BLaER1 (cell line): ENCODE measurements around the gene DDIT3.

Source experiments
- H3K27ac ChIP-seq: shearing (Covaris generic); formaldehyde crosslinking; 2 replicates; pipeline ENCODE4 v1.8.1; 2022
- H3K27me3 ChIP-seq: shearing (Covaris generic); formaldehyde crosslinking; 2 replicates; pipeline ENCODE4 v1.8.1; 2022
- H3K36me3 ChIP-seq: shearing (Covaris generic); formaldehyde crosslinking; 2 replicates; pipeline ENCODE4 v1.8.1; 2022
- H3K4me1 ChIP-seq: shearing (Covaris generic); formaldehyde crosslinking; 2 replicates; pipeline ENCODE4 v1.8.1; 2022
- H3K4me2 ChIP-seq: shearing (Covaris generic); formaldehyde crosslinking; 2 replicates; pipeline ENCODE4 v1.8.1; 2022
- H3K4me3 ChIP-seq: shearing (Covaris generic); formaldehyde crosslinking; 2 replicates; pipeline ENCODE4 v1.8.1; 2022
- H3K9ac ChIP-seq: shearing (Covaris generic); formaldehyde crosslinking; 2 replicates; pipeline ENCODE4 v1.8.1; 2022
- H3K9me3 ChIP-seq: shearing (Covaris generic); formaldehyde crosslinking; 2 replicates; pipeline ENCODE4 v1.8.1; 2022
- H4K20me1 ChIP-seq: shearing (Covaris generic); formaldehyde crosslinking; 2 replicates; pipeline ENCODE4 v1.8.1; 2022
- Cebpa-rat ChIP-seq: shearing (Covaris generic); IDR thresholded peaks from 2 replicates; pipeline ENCODE4 v1.8.1; 2022

Gene DDIT3

GRCh38 chr12:57548013-57548315 is 27.6 kb upstream of the DDIT3 start:
- TF ChIP-seq Cebpa-rat: no peak
- H4K20me1 ChIP-seq: peaks cover 9% of the 10 kb centered on the region
- no peaks in the 10 kb centered on the region for H3K9me3 ChIP-seq
- no peak overlapping the region for H3K27ac ChIP-seq
- H3K4me1 ChIP-seq: peaks cover 42% of the 10 kb centered on the region
- no peak overlapping the region for H3K4me2 ChIP-seq
- H3K27me3 ChIP-seq: peaks cover 54% of the 10 kb centered on the region
- no peak overlapping the region for H3K4me3 ChIP-seq
- H3K36me3 ChIP-seq: no peaks in the 10 kb centered on the region
- no peak overlapping the region for H3K9ac ChIP-seq

DNA sequence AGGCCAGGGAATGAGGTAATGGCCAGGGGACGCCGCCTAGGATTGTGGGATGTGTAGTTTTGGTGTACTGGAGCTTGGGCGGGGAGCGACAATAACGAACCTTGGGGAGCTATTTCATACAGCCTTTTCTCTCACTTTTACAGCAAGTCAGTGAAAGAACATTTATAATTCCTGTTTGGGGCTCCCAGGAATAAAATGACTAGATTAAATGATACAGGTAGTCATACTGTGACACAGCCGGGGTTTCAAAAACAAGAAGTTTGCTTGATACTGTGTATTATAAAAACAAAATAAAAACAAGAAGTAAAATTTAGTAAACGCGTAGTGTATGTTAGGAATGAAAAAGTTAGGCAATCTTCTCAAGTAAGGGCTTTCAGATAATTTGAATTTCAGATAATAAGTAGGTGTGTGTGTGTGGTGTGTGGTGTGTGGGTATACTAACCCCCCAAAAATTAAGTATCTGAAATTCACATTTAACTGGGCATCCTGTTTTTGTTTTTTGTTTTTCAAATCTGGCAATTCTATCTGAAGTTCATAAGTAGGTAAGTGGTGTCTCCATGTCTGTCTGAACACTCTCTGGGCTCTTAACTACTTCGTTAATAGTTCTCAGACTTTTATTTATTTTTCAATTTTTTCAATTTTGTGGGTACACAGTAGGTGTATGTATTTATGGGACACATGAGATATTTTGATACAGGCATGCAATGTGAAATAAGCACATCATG is 27.1 kb upstream of the DDIT3 start:
- H3K4me1 ChIP-seq: peaks cover 37% of the 10 kb centered on the region
- H3K36me3 ChIP-seq: peaks cover 3% of the 10 kb centered on the region; the same call in 1 of the 2 replicates
- H3K27ac ChIP-seq: no peak overlapping the region
- peaks cover 9% of the 10 kb centered on the region for H4K20me1 ChIP-seq
- peak overlapping the region; percentile 88 for H3K4me3 ChIP-seq
- no peaks in the 10 kb centered on the region for H3K9me3 ChIP-seq
- H3K9ac ChIP-seq: peak overlapping the region; percentile 93; the same call in 1 of the 2 replicates
- no peak for TF ChIP-seq Cebpa-rat
- peaks cover 52% of the 10 kb centered on the region for H3K27me3 ChIP-seq
- H3K4me2 ChIP-seq: peak overlapping the region; percentile 69

GRCh38 chr12:57546438-57547287 is 26.3 kb upstream of the DDIT3 start, which contains the start of gene DCTN2:
Gene DCTN2 (minus strand): TSS chr12:57547192. CDS start chr12:57547063, 129 bp downstream.
- H3K27ac ChIP-seq: peak within 1 kb of the TSS; percentile 87
- peak within 1 kb of the TSS; percentile 94 for H3K4me2 ChIP-seq
- peaks cover 44% of the 10 kb centered on the region for H3K27me3 ChIP-seq
- H3K9me3 ChIP-seq: no peaks in the 10 kb centered on the region
- peaks cover 11% of the 10 kb centered on the region for H3K36me3 ChIP-seq
- H3K9ac ChIP-seq: peak within 1 kb of the TSS; percentile 93
- peaks cover 9% of the 10 kb centered on the region for H4K20me1 ChIP-seq
- TF ChIP-seq Cebpa-rat: no peak
- peak within 1 kb of the TSS; percentile 88 for H3K4me3 ChIP-seq
- H3K4me1 ChIP-seq: peaks cover 36% of the 10 kb centered on the region

GRCh38 chr12:57545809-57546437 is 25.6 kb upstream of the DDIT3 start:
- Histone ChIP-seq H3K4me1 (peaks cover 36% of the 10 kb centered on the region), H4K20me1 (peaks cover 9% of the 10 kb centered on the region), H3K36me3 (peaks cover 18% of the 10 kb centered on the region), H3K4me2 (peak overlapping the region; percentile 94), H3K9ac (peak overlapping the region; percentile 93), H3K27me3 (peaks cover 37% of the 10 kb centered on the region), H3K4me3 (peak overlapping the region; percentile 88), H3K9me3 (no peaks in the 10 kb centered on the region), H3K27ac (peak overlapping the region; percentile 87; the same call in 1 of the 2 replicates)
- TF ChIP-seq Cebpa-rat: no peak

DNA sequence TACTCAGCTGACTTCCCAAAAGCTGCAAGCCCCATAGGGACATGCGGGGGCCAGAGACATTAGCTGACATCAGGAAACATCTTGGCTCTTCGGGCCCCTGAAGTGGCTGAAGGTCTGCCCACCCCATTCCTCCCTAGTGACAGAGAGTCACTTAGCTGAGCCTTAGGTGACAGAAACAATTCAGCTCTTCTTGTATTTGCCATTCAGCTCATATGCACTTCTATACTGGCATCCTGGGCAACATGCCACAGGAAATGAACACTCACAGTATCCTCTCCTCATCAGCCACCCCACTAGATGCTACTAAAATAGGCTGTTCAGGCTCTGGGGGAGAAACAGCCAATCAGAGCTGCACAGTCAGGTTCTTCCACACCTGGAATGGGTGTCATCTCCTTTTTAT is 23.3 kb upstream of the DDIT3 start:
- Histone ChIP-seq H3K9ac (peak overlapping the region; percentile 61; the same call in 1 of the 2 replicates), H3K4me3 (no peak overlapping the region), H3K27me3 (peaks cover 14% of the 10 kb centered on the region), H3K4me2 (peak overlapping the region; percentile 45), H4K20me1 (peaks cover 9% of the 10 kb centered on the region), H3K27ac (no peak overlapping the region), H3K9me3 (no peaks in the 10 kb centered on the region), H3K4me1 (peaks cover 36% of the 10 kb centered on the region), H3K36me3 (peaks cover 40% of the 10 kb centered on the region)
- no peak for TF ChIP-seq Cebpa-rat

- peaks cover 55% of the 10 kb centered on the region for H3K36me3 ChIP-seq
- no peaks in the 10 kb centered on the region for H3K27me3 ChIP-seq
- peaks cover 9% of the 10 kb centered on the region for H4K20me1 ChIP-seq
- no peak for TF ChIP-seq Cebpa-rat
- H3K4me3 ChIP-seq: no peak overlapping the region
- H3K27ac ChIP-seq: no peak overlapping the region
- no peaks in the 10 kb centered on the region for H3K9me3 ChIP-seq
- H3K9ac ChIP-seq: no peak overlapping the region
- H3K4me2 ChIP-seq: no peak overlapping the region
- peaks cover 40% of the 10 kb centered on the region for H3K4me1 ChIP-seq
Observed at GRCh38 chr12:57541717-57542116, 21.4 kb upstream of the DDIT3 start.

DNA sequence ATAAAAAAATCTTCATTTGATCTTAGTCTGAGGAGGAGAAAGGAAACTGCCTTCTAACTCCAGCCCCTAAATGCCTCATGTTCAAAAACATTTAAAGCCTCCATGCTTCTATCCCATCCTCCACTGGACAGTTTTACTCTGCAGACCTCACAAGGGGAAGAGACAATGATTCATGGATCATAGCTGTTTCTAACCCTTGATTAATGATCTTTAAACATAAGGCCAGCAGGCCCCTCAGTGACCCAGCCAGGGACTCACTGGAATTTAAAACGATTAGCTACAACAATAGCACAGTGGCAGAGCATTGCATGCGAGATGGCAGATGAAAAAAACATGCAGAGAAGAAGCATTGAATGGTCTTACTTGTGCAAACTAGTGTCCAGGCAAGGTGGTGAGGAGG is 20.7 kb upstream of the DDIT3 start:
- peaks cover 63% of the 10 kb centered on the region for H3K36me3 ChIP-seq
- TF ChIP-seq Cebpa-rat: no peak
- no peaks in the 10 kb centered on the region for H3K9me3 ChIP-seq
- H3K27me3 ChIP-seq: no peaks in the 10 kb centered on the region
- no peak overlapping the region for H3K27ac ChIP-seq
- peaks cover 34% of the 10 kb centered on the region for H3K4me1 ChIP-seq
- H3K4me2 ChIP-seq: no peak overlapping the region
- H3K9ac ChIP-seq: no peak overlapping the region
- H4K20me1 ChIP-seq: peaks cover 9% of the 10 kb centered on the region
- no peak overlapping the region for H3K4me3 ChIP-seq

GRCh38 chr12:57539134-57539768 is 18.9 kb upstream of the DDIT3 start:
- Histone ChIP-seq H3K4me1 (peaks cover 17% of the 10 kb centered on the region), H3K9ac (no peak overlapping the region), H4K20me1 (peaks cover 9% of the 10 kb centered on the region), H3K4me2 (no peak overlapping the region), H3K27me3 (no peaks in the 10 kb centered on the region), H3K9me3 (no peaks in the 10 kb centered on the region), H3K36me3 (peaks cover 80% of the 10 kb centered on the region), H3K4me3 (no peak overlapping the region), H3K27ac (no peak overlapping the region)
- no peak for TF ChIP-seq Cebpa-rat

- Histone ChIP-seq H3K4me2 (no peak overlapping the region), H4K20me1 (no peaks in the 10 kb centered on the region), H3K27ac (no peak overlapping the region), H3K4me1 (0 out of 2 replicates have a peak, but pooled peaks cover 4% of the 10 kb centered on the region), H3K9me3 (no peaks in the 10 kb centered on the region), H3K4me3 (no peak overlapping the region), H3K36me3 (peaks cover 95% of the 10 kb centered on the region), H3K27me3 (no peaks in the 10 kb centered on the region), H3K9ac (no peak overlapping the region)
- TF ChIP-seq Cebpa-rat: no peak
Observed at GRCh38 chr12:57536597-57536942, 16.3 kb upstream of the DDIT3 start.
